Measurements from ENCODE around the gene GATA1. TPM values are rescaled to one million over a fixed set of nuclear protein-coding genes. Genes with fewer than 3 reads are reported as not detected.

The GATA1 gene
- polyA plus RNA-seq, 4 donors: 0.38 to 1.3 (median 0.87) TPM

- DNase-seq (ENCODE audit: low read depth in 4 of 4, low spot score in 2 of 4): no peak
Observed at GRCh38 chrX:48839686-48840085, 53.3 kb downstream of the GATA1 start.

Other genes starting within 250 kb of the GATA1 start
- 10 to 100 TPM in 3 of 4 donors, 1 to 10 TPM in 1; 8.8 to 11.6 (median 10.9) TPM for gene TBC1D25, start 246.9 kb upstream of the GATA1 start, polyA plus RNA-seq (ENCODE audit: insufficient read length in 4 of 4)
- gene RBM3, start 212.1 kb upstream of the GATA1 start, polyA plus RNA-seq (ENCODE audit: insufficient read length in 4 of 4): 100 to 1,000 TPM; 260 to 365 (median 314) TPM
- gene WDR13, start 189.1 kb upstream of the GATA1 start, polyA plus RNA-seq (ENCODE audit: insufficient read length in 4 of 4): 100 to 1,000 TPM; 122 to 154 (median 140) TPM
- gene WAS, start 102.8 kb upstream of the GATA1 start, polyA plus RNA-seq (ENCODE audit: insufficient read length in 4 of 4): 1 to 10 TPM; 2.8 to 5.0 (median 3.2) TPM
- gene SUV39H1, start 89.9 kb upstream of the GATA1 start, polyA plus RNA-seq (ENCODE audit: insufficient read length in 4 of 4): 1 to 10 TPM; 6.2 to 8.1 (median 6.8) TPM
- 1 to 10 TPM; 1.4 to 1.9 (median 1.7) TPM for gene GLOD5, start 24.8 kb upstream of the GATA1 start, polyA plus RNA-seq (ENCODE audit: insufficient read length in 4 of 4)
- gene HDAC6, start 15.5 kb downstream of the GATA1 start, polyA plus RNA-seq (ENCODE audit: insufficient read length in 4 of 4): 100 to 1,000 TPM; 135 to 220 (median 177) TPM
- gene ERAS, start 39.9 kb downstream of the GATA1 start, polyA plus RNA-seq (ENCODE audit: insufficient read length in 4 of 4): under 1 TPM in 2 of 4 donors, not detected in 2; 0.16 to 0.36 TPM
- gene PCSK1N, start 49.0 kb downstream of the GATA1 start, polyA plus RNA-seq (ENCODE audit: insufficient read length in 4 of 4): 10 to 100 TPM in 2 of 4 donors, 1 to 10 TPM in 2; 8.4 to 22.7 (median 14.5) TPM
- 10 to 100 TPM; 37.2 to 61.4 (median 50.1) TPM for gene TIMM17B, start 111.2 kb downstream of the GATA1 start, polyA plus RNA-seq (ENCODE audit: insufficient read length in 4 of 4)
- gene PQBP1, start 111.3 kb downstream of the GATA1 start, polyA plus RNA-seq (ENCODE audit: insufficient read length in 4 of 4): 10 to 100 TPM; 73.1 to 89.9 (median 77.8) TPM
- gene SLC35A2, start 125.1 kb downstream of the GATA1 start, polyA plus RNA-seq (ENCODE audit: insufficient read length in 4 of 4): 10 to 100 TPM; 30.4 to 37.3 (median 33.0) TPM
- 1 to 10 TPM; 5.9 to 8.8 (median 7.4) TPM for gene PIM2, start 132.4 kb downstream of the GATA1 start, polyA plus RNA-seq (ENCODE audit: insufficient read length in 4 of 4)
- gene OTUD5, start 171.0 kb downstream of the GATA1 start, polyA plus RNA-seq (ENCODE audit: insufficient read length in 4 of 4): 10 to 100 TPM; 62.5 to 72.7 (median 67.7) TPM
- 1 to 10 TPM; 2.3 to 3.4 (median 2.8) TPM for gene KCND1, start 185.3 kb downstream of the GATA1 start, polyA plus RNA-seq (ENCODE audit: insufficient read length in 4 of 4)
- gene GRIPAP1, start 215.7 kb downstream of the GATA1 start, polyA plus RNA-seq (ENCODE audit: insufficient read length in 4 of 4): 10 to 100 TPM; 36.0 to 72.1 (median 51.3) TPM